MV-4-11 (cell line): ENCODE results near the gene RELB.
A peak's percentile ranks its signal among the peaks of the same experiment; 100 is the strongest.
"Not testable (repeated sequence)": the region's sequence is repeated elsewhere in the genome, so short reads cannot be mapped to it uniquely, and the experiment has no call there.

Experiments used
- DNase-seq: peaks from one replicate; lab custom pipeline; 2025; lab: John Stamatoyannopoulos, UW

The RELB gene

GRCh38 chr19:45001087-45001739 is at the start of gene RELB:
Gene RELB (plus strand): TSS chr19:45001464. CDS start chr19:45001580, 116 bp downstream.
- peak; percentile 85 for DNase-seq

GRCh38 chr19:44954278-44954648 is 47.0 kb upstream of the RELB start:
- DNase-seq, result no peak

GRCh38 chr19:44954649-44955504 is 46.4 kb upstream of the RELB start, which contains the start of gene CLPTM1:
Gene CLPTM1 (plus strand): TSS chr19:44955380. CDS start chr19:44955396, 16 bp downstream.
- DNase-seq, result peak; percentile 97

- DNase-seq, result no peak
Observed at GRCh38 chr19:44955505-44956439, 45.5 kb upstream of the RELB start.

GRCh38 chr19:44957526-44957925 is 43.7 kb upstream of the RELB start:
- no peak for DNase-seq

GRCh38 chr19:44958090-44958489 is 43.2 kb upstream of the RELB start:
- DNase-seq, result no peak

- no peak for DNase-seq
Observed at GRCh38 chr19:44959691-44960090, 41.6 kb upstream of the RELB start.

GRCh38 chr19:44960906-44961728 is 40.1 kb upstream of the RELB start:
- no peak for DNase-seq

- DNase-seq, result no peak
Observed at GRCh38 chr19:44961821-44962220, 39.4 kb upstream of the RELB start.

- DNase-seq, result no peak
Observed at GRCh38 chr19:44968118-44968517, 33.1 kb upstream of the RELB start.

GRCh38 chr19:44968670-44969069 is 32.6 kb upstream of the RELB start:
- no peak for DNase-seq

- no peak for DNase-seq
Observed at GRCh38 chr19:44969437-44969836, 31.8 kb upstream of the RELB start.

- DNase-seq, result not testable (repeated sequence)
Observed at GRCh38 chr19:44971451-44971850, 29.8 kb upstream of the RELB start.

GRCh38 chr19:44972802-44973201 is 28.5 kb upstream of the RELB start:
- peak; percentile 59 for DNase-seq

GRCh38 chr19:44973982-44974735 is 27.1 kb upstream of the RELB start:
- no peak for DNase-seq

GRCh38 chr19:44974857-44975256 is 26.4 kb upstream of the RELB start:
- no peak for DNase-seq

- DNase-seq, result no peak
Observed at GRCh38 chr19:44975444-44975843, 25.8 kb upstream of the RELB start.

- peak; percentile 75 for DNase-seq
Observed at GRCh38 chr19:44984005-44984404, 17.3 kb upstream of the RELB start.

GRCh38 chr19:44985445-44985844 is 15.8 kb upstream of the RELB start:
- DNase-seq, result no peak

- no peak for DNase-seq
Observed at GRCh38 chr19:44986389-44986788, 14.9 kb upstream of the RELB start.
